ENCODE measurements around the gene HAAO. TPM values are rescaled to one million over a fixed set of nuclear protein-coding genes. Genes with fewer than 3 reads are reported as not detected.

HAAO gene
- total RNA-seq, 1 experiment from 2014 or later = not detected

GRCh38 chr2:42787424-42787787, 5.0 kb downstream of the HAAO start:
- Histone ChIP-seq H3K79me2 (ENCODE audit: low read length) (no peaks in the 10 kb centered on the region), H3K4me3 (ENCODE audit: low read length) (no peak overlapping the region), H3K27me3 (ENCODE audit: low read length) (no peaks in the 10 kb centered on the region; the same call in 1 of the 2 replicates), H3K9me2 (replicated peaks; ENCODE audit: low read length) (no peaks in the 10 kb centered on the region), H3K27ac (ENCODE audit: low read length) (no peak overlapping the region), H3K4me2 (ENCODE audit: low read length) (no peak overlapping the region), H3K9ac (ENCODE audit: low read length) (no peak overlapping the region), H3F3A (ENCODE audit: low read length, unreplicated experiment) (no peaks in the 10 kb centered on the region), H3K9me3 (ENCODE audit: low read length) (no peaks in the 10 kb centered on the region), H2AFZ (ENCODE audit: low read length) (no peak overlapping the region), H3K36me3 (ENCODE audit: low read depth, low read length) (no peaks in the 10 kb centered on the region), H3K4me1 (ENCODE audit: insufficient read depth, low read length) (no peaks in the 10 kb centered on the region), H4K20me1 (ENCODE audit: low read length) (no peaks in the 10 kb centered on the region)
- intact Hi-C loops (cut with micrococcal nuclease) = loop anchor here (10.0 kb wide), 1 partner anchor 423 kb away; the partner anchor contains the start of gene COX7A2L
- CTCF ChIA-PET = no interaction called here
- POLR2A ChIA-PET (ENCODE audit: unreplicated experiment) = no interaction called here
- DNase-seq (no peak), ATAC-seq (no peak)
- TF ChIP-seq CTCF (conservative IDR thresholded peaks at IDR 0.05; ENCODE audit: low read depth, low read length) (no peak), EZH2 (IDR thresholded peaks at IDR 0.05; ENCODE audit: low read length, unreplicated experiment) (no peak), EZH2phosphoT487 (IDR thresholded peaks at IDR 0.05; ENCODE audit: borderline replicate concordance, low read length) (no peak)
- no TSS peak for BruUV-seq (replicated peaks)

GRCh38 chr2:42786561-42787345, 5.6 kb downstream of the HAAO start:
- Histone ChIP-seq H3K27ac (ENCODE audit: low read length) (no peak overlapping the region), H3K36me3 (ENCODE audit: low read depth, low read length) (no peaks in the 10 kb centered on the region), H2AFZ (ENCODE audit: low read length) (no peak overlapping the region), H3K79me2 (ENCODE audit: low read length) (no peaks in the 10 kb centered on the region), H3F3A (ENCODE audit: low read length, unreplicated experiment) (no peaks in the 10 kb centered on the region), H3K4me2 (ENCODE audit: low read length) (no peak overlapping the region), H3K4me1 (ENCODE audit: insufficient read depth, low read length) (no peaks in the 10 kb centered on the region), H3K27me3 (ENCODE audit: low read length) (no peaks in the 10 kb centered on the region; the same call in 1 of the 2 replicates), H3K4me3 (ENCODE audit: low read length) (no peak overlapping the region), H3K9me3 (ENCODE audit: low read length) (no peaks in the 10 kb centered on the region), H3K9me2 (replicated peaks; ENCODE audit: low read length) (no peaks in the 10 kb centered on the region), H3K9ac (ENCODE audit: low read length) (no peak overlapping the region), H4K20me1 (ENCODE audit: low read length) (no peaks in the 10 kb centered on the region)
- ChIA-PET CTCF (no interaction called here), POLR2A (ENCODE audit: unreplicated experiment) (no interaction called here)
- TF ChIP-seq CTCF (conservative IDR thresholded peaks at IDR 0.05; ENCODE audit: low read depth, low read length) = no peak
- no peak for TF ChIP-seq EZH2 (IDR thresholded peaks at IDR 0.05; ENCODE audit: low read length, unreplicated experiment)
- no peak for TF ChIP-seq EZH2phosphoT487 (IDR thresholded peaks at IDR 0.05; ENCODE audit: borderline replicate concordance, low read length)
- no peak for DNase-seq
- intact Hi-C loops (cut with micrococcal nuclease) = loop anchor here (10.0 kb wide), 1 partner anchor 422 kb away; the partner anchor contains the start of gene COX7A2L
- no peak for ATAC-seq
- BruUV-seq (replicated peaks) = no TSS peak
